GM21737 (cell line): ENCODE measurements around the gene SLC35D2.
"Not testable (repeated sequence)": the region's sequence is repeated elsewhere in the genome, so short reads cannot be mapped to it uniquely, and the experiment has no call there.

Source experiments
- ATAC-seq: cut with Tn5 transposase; IDR thresholded peaks from one replicate; pipeline ENCODE4 v1.9.1; 2021; ENCODE audit warnings: mild to moderate bottlenecking, moderate library complexity; ENCODE audit not compliant: unreplicated experiment

The SLC35D2 gene

GRCh38 chr9:96317335-96317980, 66.1 kb downstream of the SLC35D2 start:
- ATAC-seq, result no peak

GRCh38 chr9:96309850-96310249, 73.7 kb downstream of the SLC35D2 start:
- ATAC-seq, result no peak

GRCh38 chr9:96306958-96307357, 76.6 kb downstream of the SLC35D2 start:
- not testable (repeated sequence) for ATAC-seq

- no peak for ATAC-seq
Measured at GRCh38 chr9:96305171-96305570, 78.3 kb downstream of the SLC35D2 start.

GRCh38 chr9:96304230-96304629, 79.3 kb downstream of the SLC35D2 start:
- no peak for ATAC-seq

- no peak for ATAC-seq
Measured at GRCh38 chr9:96302021-96302420, 81.5 kb downstream of the SLC35D2 start, which contains the start of gene HSD17B3. TSS of gene HSD17B3 (minus strand) at chr9:96302176. CDS start at chr9:96302104, 72 bp downstream.

GRCh38 chr9:96299823-96300222, 83.7 kb downstream of the SLC35D2 start:
- no peak for ATAC-seq

GRCh38 chr9:96294159-96294545, 89.4 kb downstream of the SLC35D2 start:
- no peak for ATAC-seq

GRCh38 chr9:96293498-96294158, 89.9 kb downstream of the SLC35D2 start:
- ATAC-seq, result no peak

GRCh38 chr9:96289392-96289791, 94.1 kb downstream of the SLC35D2 start:
- no peak for ATAC-seq

- no peak for ATAC-seq
Measured at GRCh38 chr9:96281641-96282040, 101.9 kb downstream of the SLC35D2 start.

- no peak for ATAC-seq
Measured at GRCh38 chr9:96279932-96280331, 103.6 kb downstream of the SLC35D2 start.

GRCh38 chr9:96274939-96275338, 108.6 kb downstream of the SLC35D2 start:
- no peak for ATAC-seq
